Muscle layer of colon (tissue), 2 donors: ENCODE results near the gene NOTCH4.
A peak's percentile ranks its signal among the peaks of the same experiment; 100 is the strongest.
"Not testable (repeated sequence)": the region's sequence is repeated elsewhere in the genome, so short reads cannot be mapped to it uniquely, and the experiment has no call there.

Experiments
- H3K27ac ChIP-seq: one replicate; pipeline ENCODE4 v1.7.0; 2013; ENCODE audit warnings: low read depth, mild to moderate bottlenecking, low read length, moderate library complexity
- H3K27me3 ChIP-seq, 2 donors: one replicate each; pipeline ENCODE4 v1.7.0; 2013; ENCODE audit warnings: low read length in 2 of 2, mild to moderate bottlenecking in 2 of 2; ENCODE audit not compliant: insufficient read depth in 2 of 2, control insufficient read depth in 1 of 2
- H3K36me3 ChIP-seq: one replicate; pipeline ENCODE4 v1.7.0; 2013; ENCODE audit warnings: mild to moderate bottlenecking, low read length; ENCODE audit not compliant: insufficient read depth
- H3K4me1 ChIP-seq: one replicate; pipeline ENCODE4 v1.7.0; 2013; ENCODE audit warnings: mild to moderate bottlenecking, low read length; ENCODE audit not compliant: insufficient read depth
- H3K4me3 ChIP-seq, 2 donors: one replicate each; pipeline ENCODE4 v1.7.0; 2013; ENCODE audit warnings: low read length in 2 of 2, low read depth in 1 of 2, mild to moderate bottlenecking in 1 of 2, moderate library complexity in 1 of 2
- H3K9ac ChIP-seq: one replicate; pipeline ENCODE4 v1.7.0; 2013; ENCODE audit warnings: low read length
- H3K9me3 ChIP-seq: one replicate; pipeline ENCODE4 v1.7.0; 2013; ENCODE audit warnings: mild to moderate bottlenecking, low read length
- donor health status: abdominal sarcoma.
- donor health status: Adenocarcinoma of cecum.

The NOTCH4 gene

DNA sequence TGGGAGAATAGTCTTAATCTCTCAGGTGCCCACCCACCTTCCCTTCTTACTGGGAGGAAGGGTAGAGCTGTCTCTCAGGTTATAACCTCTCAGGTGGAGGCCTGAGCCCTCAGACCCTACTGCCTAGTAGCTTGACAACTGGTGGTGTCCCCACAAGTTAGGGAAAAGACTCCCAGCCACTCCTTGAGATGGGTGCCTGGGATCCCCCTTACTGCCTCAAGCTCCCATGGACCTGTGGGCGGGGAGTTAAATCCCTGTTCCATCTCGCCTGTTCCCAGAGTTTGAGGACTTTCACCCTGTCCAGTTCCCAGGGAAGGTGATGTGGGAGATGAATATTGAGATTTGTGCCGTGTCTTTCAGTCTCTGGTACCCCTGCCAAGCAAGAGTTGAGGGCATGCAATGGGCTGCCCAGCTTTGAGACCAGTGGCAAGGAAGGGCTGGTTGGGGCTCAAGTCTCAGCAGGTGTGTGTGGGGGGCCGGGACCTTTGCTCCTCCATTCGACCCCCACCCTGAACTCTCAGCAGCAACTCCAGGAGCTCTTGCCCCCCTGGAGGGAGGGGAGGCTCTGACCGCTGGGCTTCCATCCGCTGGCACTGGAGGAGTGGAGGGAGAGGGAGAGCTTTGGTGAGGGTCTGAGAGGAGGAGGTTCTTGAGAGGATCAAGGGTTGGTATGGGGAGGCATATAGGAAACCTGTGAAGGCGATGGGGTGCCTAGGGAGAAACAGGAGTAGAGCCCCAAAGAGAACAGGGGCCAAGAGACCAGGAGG, 32.8 kb downstream of the NOTCH4 start:
- Histone ChIP-seq H3K4me1 (peaks cover 47% of the 10 kb centered on the region), H3K9ac (peak overlapping the region; percentile 4)

DNA sequence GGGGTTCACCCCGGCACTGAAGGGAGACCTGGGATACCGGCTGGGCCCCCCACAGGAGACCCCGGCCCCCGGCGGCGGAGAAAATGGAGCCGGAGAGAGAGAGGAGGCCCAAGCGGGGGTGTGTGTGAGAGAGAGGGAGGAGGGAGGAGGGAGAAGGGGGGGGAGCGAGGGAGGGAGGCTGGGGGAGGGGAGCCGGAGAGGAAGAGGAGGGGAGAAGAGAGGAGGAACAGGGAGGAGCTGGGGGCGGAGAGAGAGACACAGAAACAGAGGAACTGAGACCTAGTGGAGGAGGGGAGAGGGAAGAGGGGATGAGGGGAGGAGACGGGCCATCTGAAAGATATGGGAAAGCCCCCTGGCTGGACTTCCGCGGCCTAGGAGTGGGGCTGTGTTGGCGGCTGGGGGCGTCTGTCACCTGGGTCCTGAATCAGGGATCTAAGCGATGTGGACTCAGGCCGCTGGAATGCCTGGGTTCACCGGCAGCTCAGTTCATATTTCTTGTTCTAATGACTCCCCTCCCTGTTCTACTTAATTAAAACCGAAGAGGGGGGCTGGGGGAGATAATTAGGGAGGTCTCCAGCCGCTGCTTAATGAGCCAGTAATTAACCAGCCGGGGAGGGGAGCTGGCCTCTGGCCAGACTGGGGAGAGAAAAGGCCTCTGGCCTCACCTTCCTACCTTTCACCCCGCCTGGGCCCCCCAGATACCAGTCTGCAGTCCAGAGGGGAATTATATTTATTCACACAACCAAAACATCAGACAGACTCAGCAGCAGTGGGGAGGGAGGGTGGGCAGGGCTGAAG, 33.6 kb downstream of the NOTCH4 start, which contains the start of gene PBX2:
TSS of gene PBX2 (minus strand) at position 149 of the 798 bp plus-strand sequence. CDS start 287 bp downstream, outside the sequence.
- Histone ChIP-seq H3K9ac (peak within 1 kb of the TSS; percentile 98), H3K9me3 (no peaks in the 10 kb centered on the region), H3K36me3 (peaks cover 20% of the 10 kb centered on the region), H3K27me3 (no peaks in the 10 kb centered on the region), H3K4me3 (peak within 1 kb of the TSS; percentile 35 to 73), H3K27ac (peak within 1 kb of the TSS; percentile 99), H3K4me1 (peaks cover 50% of the 10 kb centered on the region)

More for the DNA sequence above, 32.8 kb downstream of the NOTCH4 start:
- Histone ChIP-seq H3K27ac (peak overlapping the region; percentile 99), H3K4me3 (peak overlapping the region; percentile 16 to 47), H3K9me3 (no peaks in the 10 kb centered on the region), H3K36me3 (peaks cover 20% of the 10 kb centered on the region), H3K27me3 (no peaks in the 10 kb centered on the region)

DNA sequence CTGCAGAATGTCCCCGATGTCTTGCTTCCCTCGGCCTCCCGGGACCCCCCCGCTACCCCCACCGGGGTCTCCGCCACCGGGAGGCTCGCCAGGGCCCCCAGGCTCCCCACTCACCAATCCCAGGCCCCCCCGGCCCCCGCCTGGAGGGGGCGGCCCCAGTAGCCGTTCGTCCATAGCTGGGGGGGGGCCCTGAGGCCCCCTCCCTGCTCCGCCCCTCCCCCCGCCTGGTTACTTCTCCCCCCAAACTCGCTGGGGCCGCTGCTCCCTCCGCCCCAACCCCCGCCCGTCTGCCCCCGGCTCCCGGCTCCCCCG, 34.2 kb downstream of the NOTCH4 start:
- peak overlapping the region; percentile 99 for H3K27ac ChIP-seq
- H3K4me1 ChIP-seq = peaks cover 44% of the 10 kb centered on the region
- H3K4me3 ChIP-seq = peak overlapping the region; percentile 35 to 73
- H3K27me3 ChIP-seq = no peaks in the 10 kb centered on the region
- no peaks in the 10 kb centered on the region for H3K9me3 ChIP-seq
- peak overlapping the region; percentile 98 for H3K9ac ChIP-seq
- peaks cover 20% of the 10 kb centered on the region for H3K36me3 ChIP-seq

DNA sequence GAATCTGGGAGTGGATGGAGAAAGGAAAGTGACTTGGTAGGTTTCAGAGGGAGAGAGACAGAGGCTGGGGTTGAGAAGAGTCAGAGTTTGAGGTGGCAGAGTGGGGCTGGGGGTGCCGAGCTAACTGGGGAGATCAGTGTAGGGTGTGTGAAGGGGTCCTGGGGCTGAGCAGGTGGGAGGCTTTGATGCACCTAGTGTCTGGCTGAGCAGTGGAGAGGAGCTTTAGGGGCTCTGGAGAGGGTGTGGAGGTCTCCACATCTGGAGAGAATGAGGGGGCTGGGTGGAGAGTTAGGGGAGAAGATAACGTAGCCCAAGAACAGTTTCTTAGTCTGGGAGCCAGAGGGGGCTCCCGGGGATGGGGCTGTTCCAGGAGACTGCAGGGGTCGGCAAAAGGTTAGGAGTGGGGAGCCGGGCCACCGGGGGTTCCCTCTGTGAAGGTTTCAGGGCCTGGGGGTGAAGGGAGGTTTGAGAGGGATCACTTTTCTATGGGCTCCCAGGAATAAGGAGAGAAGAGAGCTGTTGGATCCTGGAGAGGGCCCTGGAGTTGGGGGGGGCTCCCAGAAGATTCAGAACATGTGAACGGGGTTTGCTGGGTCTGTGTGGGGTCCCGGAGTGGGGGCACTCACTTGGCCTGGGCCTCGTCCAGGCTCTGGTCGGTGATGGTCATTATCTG, 34.7 kb downstream of the NOTCH4 start:
- Histone ChIP-seq H3K27me3 (no peaks in the 10 kb centered on the region), H3K9ac (peak overlapping the region; percentile 98), H3K9me3 (no peaks in the 10 kb centered on the region), H3K4me1 (peaks cover 40% of the 10 kb centered on the region), H3K4me3 (peak overlapping the region; percentile 35 to 73), H3K36me3 (peaks cover 20% of the 10 kb centered on the region), H3K27ac (peak overlapping the region; percentile 99)

DNA sequence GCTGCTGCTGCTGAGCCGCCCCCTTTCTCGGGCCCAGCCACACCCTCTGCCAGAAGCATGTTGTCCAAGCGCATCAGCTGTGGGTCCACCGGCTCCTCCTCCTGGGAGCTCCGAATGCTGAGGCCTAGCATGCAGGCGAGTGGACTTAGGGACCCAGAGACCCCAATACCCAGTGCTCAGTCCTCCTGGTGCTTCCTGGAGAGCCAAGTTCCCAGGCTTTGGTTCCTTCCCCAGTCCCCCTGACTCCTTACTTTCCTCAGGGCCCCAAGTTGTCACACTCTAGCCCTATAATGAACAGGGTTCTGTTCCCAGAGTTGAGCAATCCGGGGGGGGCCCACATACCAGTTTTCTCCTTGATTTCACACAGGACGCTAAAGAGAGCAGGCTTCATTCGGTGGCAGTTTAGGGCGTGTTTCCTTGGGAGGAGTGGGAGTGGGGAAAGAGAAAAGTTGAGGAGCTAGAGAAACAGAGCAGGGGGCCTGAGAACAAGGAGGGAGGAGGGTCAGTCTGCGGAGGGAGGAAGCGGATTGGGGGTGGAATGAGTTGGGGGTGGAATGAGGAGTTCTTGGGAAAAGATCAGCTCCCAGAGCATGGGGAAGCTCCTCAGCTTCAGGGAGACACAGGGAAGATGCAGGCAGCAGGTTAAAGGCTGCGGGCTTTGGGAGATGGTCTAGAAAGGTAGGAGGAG, 35.3 kb downstream of the NOTCH4 start:
- peaks cover 37% of the 10 kb centered on the region for H3K4me1 ChIP-seq
- peak overlapping the region; percentile 35 to 73 for H3K4me3 ChIP-seq
- H3K27ac ChIP-seq = peak overlapping the region; percentile 99
- H3K9ac ChIP-seq = peak overlapping the region; percentile 98
- no peaks in the 10 kb centered on the region for H3K9me3 ChIP-seq
- H3K36me3 ChIP-seq = peaks cover 23% of the 10 kb centered on the region
- no peaks in the 10 kb centered on the region for H3K27me3 ChIP-seq

DNA sequence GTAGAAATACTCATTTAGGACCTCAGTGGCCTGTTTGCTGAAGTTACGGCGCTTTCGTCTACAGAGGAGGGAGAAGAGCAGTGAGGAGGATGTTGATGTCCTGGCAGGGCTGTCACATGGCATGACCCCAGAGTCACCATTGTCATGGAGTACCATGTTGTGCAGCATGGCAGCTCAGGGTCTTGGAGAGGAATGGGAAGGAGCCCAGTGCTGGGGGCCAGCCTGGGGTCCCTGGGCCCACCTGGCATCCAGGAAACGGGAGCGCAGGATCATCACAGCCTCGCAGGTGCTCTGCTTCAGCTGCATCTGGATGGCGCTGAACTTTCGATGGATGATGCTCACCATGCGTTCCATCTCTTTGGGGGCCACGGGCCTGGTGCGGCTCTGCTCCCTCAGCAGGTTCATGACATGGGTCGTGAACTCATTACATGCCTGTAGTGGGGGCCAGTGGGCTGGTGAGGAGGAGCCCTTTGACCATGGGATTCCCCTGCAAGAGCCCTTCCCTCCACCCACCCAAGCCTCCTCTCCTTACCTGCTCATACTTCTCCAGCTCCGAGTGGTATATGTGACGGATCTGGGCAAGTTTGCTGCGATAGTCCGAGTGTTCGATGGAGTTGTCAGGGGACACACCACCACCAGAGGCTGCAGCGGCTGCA, 36.0 kb downstream of the NOTCH4 start:
- Histone ChIP-seq H3K4me1 (peaks cover 37% of the 10 kb centered on the region), H3K36me3 (peaks cover 30% of the 10 kb centered on the region), H3K9ac (peak overlapping the region; percentile 98), H3K4me3 (peak overlapping the region in 1 of 2 donors; percentile 73), H3K27ac (peak overlapping the region; percentile 23)
- H3K9me3 ChIP-seq, H3K27me3 ChIP-seq: not testable (repeated sequence)

DNA sequence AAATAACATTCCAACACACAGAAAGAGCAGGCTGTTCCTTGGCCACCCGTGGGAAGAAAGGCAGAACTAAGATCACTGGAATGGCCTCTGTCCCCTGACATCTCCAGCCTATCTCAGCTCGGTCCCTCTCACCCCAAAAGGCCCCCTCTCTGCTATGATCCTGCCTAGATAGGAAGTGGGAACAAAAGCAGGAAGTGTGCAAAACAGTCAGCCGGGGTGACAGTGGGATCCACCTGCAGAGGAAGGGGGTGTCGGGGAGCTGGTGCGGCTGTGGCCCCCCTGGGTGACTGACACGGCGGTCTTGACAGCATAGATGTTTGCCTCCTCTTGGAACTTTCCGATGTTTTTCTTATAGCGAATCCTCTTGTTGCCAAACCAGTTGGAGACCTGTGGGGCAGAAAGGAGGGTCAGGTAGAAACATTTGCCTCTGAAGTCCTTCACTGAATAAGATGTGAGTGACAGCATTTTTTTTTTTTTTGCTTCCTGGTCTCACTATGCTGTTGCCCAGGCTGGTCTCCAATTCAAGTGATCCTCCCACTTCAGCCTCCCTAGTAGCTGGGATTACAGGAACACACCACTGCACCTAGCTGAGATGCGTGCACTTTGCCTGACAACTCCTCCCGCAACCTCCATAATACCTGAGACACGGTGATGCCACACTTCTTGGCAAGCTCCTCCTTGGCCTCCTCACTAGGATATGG, 36.7 kb downstream of the NOTCH4 start:
- peak overlapping the region; percentile 23 for H3K27ac ChIP-seq

DNA sequence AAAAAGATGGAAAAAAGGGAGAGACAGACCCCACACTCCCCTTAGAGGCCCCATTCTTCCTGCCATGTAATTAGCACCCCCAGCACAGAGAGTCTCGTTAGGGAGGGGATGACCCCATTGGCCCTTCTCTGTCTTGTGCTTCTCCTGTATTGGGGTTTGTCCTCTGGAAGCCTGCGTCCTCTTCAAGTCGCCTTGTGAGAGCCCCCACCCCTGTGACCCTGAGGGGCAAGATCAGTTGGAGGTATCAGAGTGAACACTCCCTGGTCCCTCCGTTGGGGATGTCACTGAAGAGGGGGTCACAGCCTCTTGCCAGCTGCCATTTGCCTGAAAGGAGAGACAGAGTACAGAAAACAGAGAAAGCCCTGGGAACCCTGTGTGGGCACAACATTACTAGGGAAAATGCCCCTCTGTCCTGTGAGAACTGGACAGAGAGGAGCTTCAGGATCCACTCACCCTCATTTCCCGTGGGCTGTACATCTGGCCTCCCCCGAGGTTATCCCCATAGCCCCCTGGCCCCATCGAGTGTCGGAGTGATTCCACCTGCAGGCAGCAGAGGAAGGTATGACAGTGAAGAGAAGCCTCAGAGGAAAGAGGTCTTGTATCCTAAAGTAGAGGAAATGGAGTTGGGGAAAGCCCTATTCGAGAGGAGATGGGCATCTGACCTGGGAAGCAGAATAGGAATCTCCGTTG, 37.6 kb downstream of the NOTCH4 start:
- peaks cover 39% of the 10 kb centered on the region for H3K36me3 ChIP-seq
- not testable (repeated sequence) for H3K9me3 ChIP-seq, H3K9ac ChIP-seq, H3K4me3 ChIP-seq, H3K27me3 ChIP-seq
- peak overlapping the region; percentile 86 for H3K27ac ChIP-seq
- peaks cover 36% of the 10 kb centered on the region for H3K4me1 ChIP-seq

More for the DNA sequence above, 36.7 kb downstream of the NOTCH4 start:
- Histone ChIP-seq H3K27me3 (no peaks in the 10 kb centered on the region), H3K36me3 (peaks cover 35% of the 10 kb centered on the region), H3K9ac (no peak overlapping the region), H3K4me3 (peak overlapping the region in 1 of 2 donors; percentile 73), H3K9me3 (no peaks in the 10 kb centered on the region), H3K4me1 (peaks cover 37% of the 10 kb centered on the region)

DNA sequence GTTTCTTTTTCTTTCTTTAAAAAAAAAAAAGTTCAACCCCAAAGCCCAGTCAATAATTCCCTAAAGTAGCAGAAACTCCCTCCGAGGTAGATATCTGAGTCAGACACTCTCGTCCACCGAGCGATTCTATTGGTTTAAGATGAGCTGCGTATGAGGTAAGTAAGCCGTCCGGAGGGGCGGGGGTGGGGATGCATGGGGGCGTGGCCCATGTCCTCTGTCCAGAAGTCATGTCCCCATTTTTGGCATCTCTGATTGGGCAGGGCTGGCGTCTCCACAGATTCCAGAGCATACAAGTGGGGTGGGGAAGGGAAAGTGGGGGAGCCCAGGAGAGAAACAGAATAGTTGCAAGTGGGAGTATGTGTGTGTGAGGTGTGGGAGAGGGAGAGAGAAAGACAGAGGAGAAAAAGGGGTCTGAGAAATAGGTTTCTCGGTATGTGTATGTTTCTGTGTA, 38.2 kb downstream of the NOTCH4 start:
- Histone ChIP-seq H3K4me1 (peaks cover 36% of the 10 kb centered on the region), H3K27ac (peak overlapping the region; percentile 56), H3K36me3 (peaks cover 44% of the 10 kb centered on the region)

More for the DNA sequence above, 38.2 kb downstream of the NOTCH4 start:
- not testable (repeated sequence) for H3K27me3 ChIP-seq, H3K4me3 ChIP-seq, H3K9me3 ChIP-seq, H3K9ac ChIP-seq
